Glutamatergic neuron (in vitro differentiated cells): ENCODE results near the gene JMJD1C. TPM values are rescaled to one million over a fixed set of nuclear protein-coding genes. Genes with fewer than 3 reads are reported as not detected.

ENCODE experiments used
- DNase-seq: peaks from one replicate; pipeline ENCODE4 v3.0.0; 2022
- H3K27ac Mint-ChIP-seq: one replicate; pipeline ENCODE4 v1.8.0; 2020; ENCODE audit warnings: mild to moderate bottlenecking, mixed read lengths, inconsistent platforms; ENCODE audit not compliant: unreplicated experiment
- H3K27me3 Mint-ChIP-seq: one replicate; pipeline ENCODE4 v1.8.0; 2020; ENCODE audit warnings: mild to moderate bottlenecking, moderate library complexity, mixed read lengths, inconsistent platforms; ENCODE audit not compliant: unreplicated experiment
- H3K36me3 Mint-ChIP-seq: one replicate; pipeline ENCODE4 v1.8.0; 2020; ENCODE audit warnings: mild to moderate bottlenecking, mixed read lengths, inconsistent platforms; ENCODE audit not compliant: unreplicated experiment
- H3K4me1 Mint-ChIP-seq: one replicate; pipeline ENCODE4 v1.8.0; 2020; ENCODE audit warnings: mild to moderate bottlenecking, low read depth, mixed read lengths, inconsistent platforms; ENCODE audit not compliant: unreplicated experiment
- H3K4me3 Mint-ChIP-seq: one replicate; pipeline ENCODE4 v1.8.0; 2020; ENCODE audit warnings: mild to moderate bottlenecking, mixed read lengths, inconsistent platforms; ENCODE audit not compliant: unreplicated experiment
- H3K9me3 Mint-ChIP-seq: one replicate; pipeline ENCODE4 v1.8.0; 2020; ENCODE audit warnings: mild to moderate bottlenecking, moderate library complexity, mixed read lengths, inconsistent platforms; ENCODE audit not compliant: unreplicated experiment
- CTCF ChIP-seq: fragments of 200-600 bp; sonication (generic); IDR thresholded peaks from one replicate; pipeline ENCODE4 v1.5.0; 2021; ENCODE audit not compliant: partially characterized antibody, unreplicated experiment
- total RNA-seq: library from RNA; stranded (reverse); fragmentation: NEBNext Ultra II Directional; extraction: Animal tissue kit (Norgen Biotek cat#: 25700); gene quantifications from one replicate; pipeline ENCODE4 v1.2.1, GENCODE V29; 2021; ENCODE audit not compliant: unreplicated experiment

Gene JMJD1C
- total RNA-seq, 1 donor from 2014 or later, result 110 TPM

GRCh38 chr10:63258920-63259678, 206.7 kb downstream of the JMJD1C start:
- Mint-ChIP-seq H3K4me3 (no peak overlapping the region), H3K36me3 (no peaks in the 10 kb centered on the region), H3K4me1 (peaks cover 28% of the 10 kb centered on the region), H3K9me3 (peaks cover 4% of the 10 kb centered on the region), H3K27me3 (no peaks in the 10 kb centered on the region), H3K27ac (peak overlapping the region; percentile 28)
- no peak for TF ChIP-seq CTCF
- no peak for DNase-seq

DNA sequence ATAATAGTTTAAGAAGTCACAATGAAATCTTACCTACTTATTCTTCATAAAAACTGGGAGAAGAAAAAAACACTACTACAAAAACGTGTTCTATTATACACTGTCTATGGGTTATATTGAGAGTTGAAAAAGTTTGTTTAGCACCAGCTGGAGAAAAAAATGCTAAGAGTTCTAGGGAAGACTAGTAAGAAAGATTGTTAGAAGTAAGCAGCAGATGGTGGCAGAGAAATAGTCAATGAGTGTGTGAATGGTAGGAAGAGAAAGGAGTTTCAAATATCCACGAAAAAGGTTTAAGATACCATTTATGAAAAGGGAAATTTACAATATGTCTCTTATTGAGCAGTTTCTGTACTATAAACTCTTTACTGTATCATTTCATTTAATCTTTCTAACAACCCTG, 208.0 kb downstream of the JMJD1C start:
- H3K4me3 Mint-ChIP-seq, result peak overlapping the region; percentile 19
- no peaks in the 10 kb centered on the region for H3K36me3 Mint-ChIP-seq
- H3K9me3 Mint-ChIP-seq, result peaks cover 7% of the 10 kb centered on the region
- DNase-seq, result no peak
- TF ChIP-seq CTCF, result no peak
- H3K27me3 Mint-ChIP-seq, result no peaks in the 10 kb centered on the region
- H3K27ac Mint-ChIP-seq, result peak overlapping the region; percentile 50
- H3K4me1 Mint-ChIP-seq, result peaks cover 24% of the 10 kb centered on the region

GRCh38 chr10:63256009-63256773, 209.6 kb downstream of the JMJD1C start:
- H3K36me3 Mint-ChIP-seq, result no peaks in the 10 kb centered on the region
- H3K27me3 Mint-ChIP-seq, result no peaks in the 10 kb centered on the region
- peaks cover 21% of the 10 kb centered on the region for H3K4me1 Mint-ChIP-seq
- no peak overlapping the region for H3K4me3 Mint-ChIP-seq
- no peak for TF ChIP-seq CTCF
- H3K27ac Mint-ChIP-seq, result no peak overlapping the region
- DNase-seq, result no peak
- H3K9me3 Mint-ChIP-seq, result peaks cover 7% of the 10 kb centered on the region

GRCh38 chr10:63255316-63255715, 210.5 kb downstream of the JMJD1C start:
- TF ChIP-seq CTCF, result no peak
- H3K4me1 Mint-ChIP-seq, result peaks cover 19% of the 10 kb centered on the region

DNA sequence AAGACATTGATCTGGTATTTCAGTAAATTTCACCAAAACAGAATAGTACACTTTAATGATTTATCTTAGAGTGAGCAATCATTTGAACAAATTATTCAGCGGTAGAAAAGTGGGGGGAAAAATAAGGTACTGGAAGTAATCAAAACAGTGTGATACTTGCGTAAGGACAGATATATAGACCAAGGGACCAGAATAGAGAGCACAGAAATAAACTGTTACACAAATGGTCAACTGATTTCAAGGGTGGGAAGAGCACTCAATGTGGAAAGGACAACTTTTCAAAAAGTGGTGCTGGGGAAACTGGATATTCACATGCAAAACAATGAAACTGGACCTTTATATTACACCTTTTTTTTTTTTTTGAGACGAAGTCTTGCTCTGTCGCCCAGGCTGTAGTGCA, 212.7 kb downstream of the JMJD1C start:
- peaks cover 6% of the 10 kb centered on the region for H3K4me1 Mint-ChIP-seq
- peaks cover 5% of the 10 kb centered on the region for H3K9me3 Mint-ChIP-seq
- H3K27me3 Mint-ChIP-seq, result peaks cover 2% of the 10 kb centered on the region
- TF ChIP-seq CTCF, result no peak
- no peak overlapping the region for H3K4me3 Mint-ChIP-seq
- no peak for DNase-seq
- no peaks in the 10 kb centered on the region for H3K36me3 Mint-ChIP-seq
- H3K27ac Mint-ChIP-seq, result peak overlapping the region; percentile 3

More at GRCh38 chr10:63255316-63255715, 210.5 kb downstream of the JMJD1C start:
- Mint-ChIP-seq H3K4me3 (no peak overlapping the region), H3K36me3 (no peaks in the 10 kb centered on the region), H3K27ac (no peak overlapping the region), H3K27me3 (no peaks in the 10 kb centered on the region), H3K9me3 (peaks cover 7% of the 10 kb centered on the region)
- DNase-seq, result no peak
